GM12891 (cell line): ENCODE data around the gene CHD9NB.
"Not testable (repeated sequence)": the region's sequence is repeated elsewhere in the genome, so short reads cannot be mapped to it uniquely, and the experiment has no call there.

ENCODE experiments used
- PAX5 ChIP-seq: IDR thresholded peaks from 2 replicates; pipeline ENCODE4 v1.6.1; 2011; ENCODE audit warnings: low read length, moderate library complexity, mild to moderate bottlenecking; ENCODE audit not compliant: insufficient read depth, severe bottlenecking
- POLR2A ChIP-seq: IDR thresholded peaks from 2 replicates; pipeline ENCODE4 v1.6.1; 2011; ENCODE audit warnings: low read depth, low read length, control low read depth
- POLR2AphosphoS5 ChIP-seq: IDR thresholded peaks from 2 replicates; pipeline ENCODE4 v1.6.1; 2011; ENCODE audit warnings: low read depth, low read length, control low read depth
- POU2F2 ChIP-seq: IDR thresholded peaks from 2 replicates; pipeline ENCODE4 v1.6.1; 2011; ENCODE audit warnings: low read depth, mild to moderate bottlenecking, control low read depth, low read length, moderate library complexity
- SPI1 ChIP-seq: IDR thresholded peaks from 2 replicates; pipeline ENCODE4 v1.6.1; 2011; ENCODE audit warnings: low read depth, low read length, control low read depth
- TAF1 ChIP-seq: IDR thresholded peaks from 2 replicates; pipeline ENCODE4 v1.6.1; 2011; ENCODE audit warnings: low read depth, low read length, control low read depth

- TF ChIP-seq TAF1, POLR2A, POU2F2, SPI1, POLR2AphosphoS5, PAX5: not testable (repeated sequence)
Observed at GRCh38 chr16:53036711-53037110, 16.0 kb downstream of the CHD9NB start.
